Measurements from ENCODE around the gene RTCB.

DNA sequence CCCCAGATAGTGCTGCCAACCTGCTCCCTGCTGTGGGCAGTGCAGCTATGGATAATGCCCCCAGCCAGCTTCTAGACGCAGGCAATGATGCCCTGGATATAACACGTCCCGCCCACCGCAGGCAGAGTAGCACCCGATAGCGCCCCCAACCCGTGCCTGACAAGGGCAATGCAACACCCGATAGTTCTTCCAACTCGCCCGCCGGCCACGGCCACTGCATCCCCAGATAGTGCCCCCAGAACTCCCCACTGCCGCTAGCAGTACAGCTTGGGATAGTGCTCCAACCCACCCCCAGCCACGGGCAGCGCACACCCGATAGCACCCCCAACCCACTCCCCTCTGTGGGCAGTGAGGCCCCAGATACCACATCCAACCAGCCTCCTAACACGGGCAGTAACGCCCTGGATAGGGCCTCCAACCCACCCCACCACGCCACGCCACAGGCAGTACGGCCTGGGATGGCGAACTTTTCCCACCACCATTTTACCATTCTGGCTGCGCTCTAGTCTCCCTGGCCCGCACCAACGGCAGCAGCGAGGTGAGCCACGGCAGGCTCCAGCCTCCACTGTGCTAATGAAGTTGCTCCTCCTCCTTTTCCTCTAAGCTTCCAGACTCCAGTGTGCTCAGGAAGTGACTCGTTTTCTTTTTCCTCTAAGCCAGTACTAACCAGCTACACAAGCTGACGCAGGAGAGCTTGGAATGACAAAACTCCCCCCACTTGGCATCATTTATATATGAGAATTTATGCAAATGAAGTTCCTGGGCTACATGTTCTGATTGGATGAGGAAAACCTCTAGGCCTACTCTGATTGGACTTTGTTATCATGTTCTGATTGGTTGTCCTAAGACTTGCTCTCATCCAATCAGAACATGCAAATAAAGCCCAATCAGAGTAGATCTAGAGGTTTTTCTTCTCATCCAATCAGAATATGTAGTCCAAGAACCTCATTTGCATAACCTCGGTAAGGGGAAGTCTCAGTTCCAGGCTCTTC lies 57.4 kb downstream of the RTCB start:
- TF ChIP-seq TAF1 (IDR thresholded peaks at IDR 0.05; ENCODE audit: borderline replicate concordance, insufficient read depth, low read length) = no peak
- no peak; the same call in 1 of the 2 replicates for TF ChIP-seq POLR2AphosphoS5 (IDR thresholded peaks at IDR 0.05; ENCODE audit: low read depth, low read length)
- TF ChIP-seq, protein P1, sequence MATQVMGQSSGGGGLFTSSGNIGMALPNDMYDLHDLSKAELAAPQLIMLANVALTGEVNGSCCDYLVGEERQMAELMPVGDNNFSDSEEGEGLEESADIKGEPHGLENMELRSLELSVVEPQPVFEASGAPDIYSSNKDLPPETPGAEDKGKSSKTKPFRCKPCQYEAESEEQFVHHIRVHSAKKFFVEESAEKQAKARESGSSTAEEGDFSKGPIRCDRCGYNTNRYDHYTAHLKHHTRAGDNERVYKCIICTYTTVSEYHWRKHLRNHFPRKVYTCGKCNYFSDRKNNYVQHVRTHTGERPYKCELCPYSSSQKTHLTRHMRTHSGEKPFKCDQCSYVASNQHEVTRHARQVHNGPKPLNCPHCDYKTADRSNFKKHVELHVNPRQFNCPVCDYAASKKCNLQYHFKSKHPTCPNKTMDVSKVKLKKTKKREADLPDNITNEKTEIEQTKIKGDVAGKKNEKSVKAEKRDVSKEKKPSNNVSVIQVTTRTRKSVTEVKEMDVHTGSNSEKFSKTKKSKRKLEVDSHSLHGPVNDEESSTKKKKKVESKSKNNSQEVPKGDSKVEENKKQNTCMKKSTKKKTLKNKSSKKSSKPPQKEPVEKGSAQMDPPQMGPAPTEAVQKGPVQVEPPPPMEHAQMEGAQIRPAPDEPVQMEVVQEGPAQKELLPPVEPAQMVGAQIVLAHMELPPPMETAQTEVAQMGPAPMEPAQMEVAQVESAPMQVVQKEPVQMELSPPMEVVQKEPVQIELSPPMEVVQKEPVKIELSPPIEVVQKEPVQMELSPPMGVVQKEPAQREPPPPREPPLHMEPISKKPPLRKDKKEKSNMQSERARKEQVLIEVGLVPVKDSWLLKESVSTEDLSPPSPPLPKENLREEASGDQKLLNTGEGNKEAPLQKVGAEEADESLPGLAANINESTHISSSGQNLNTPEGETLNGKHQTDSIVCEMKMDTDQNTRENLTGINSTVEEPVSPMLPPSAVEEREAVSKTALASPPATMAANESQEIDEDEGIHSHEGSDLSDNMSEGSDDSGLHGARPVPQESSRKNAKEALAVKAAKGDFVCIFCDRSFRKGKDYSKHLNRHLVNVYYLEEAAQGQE (IDR thresholded peaks at IDR 0.05; ENCODE audit: insufficient read depth in 1 of 2, low read depth in 2 of 2, low read length in 2 of 2) = no peak
- no peak for TF ChIP-seq SIN3A (IDR thresholded peaks at IDR 0.05; ENCODE audit: borderline replicate concordance, insufficient read depth, low read length)

All from PFSK-1 (cell line).